ENCODE results near the gene AP3D1.

AP3D1 gene

GRCh38 chr19:2180881-2181632 lies 29.7 kb upstream of the AP3D1 start:
- DNase-seq, result no peak

GRCh38 chr19:2180114-2180513 lies 28.7 kb upstream of the AP3D1 start:
- no peak for DNase-seq

GRCh38 chr19:2179095-2179494 lies 27.7 kb upstream of the AP3D1 start:
- DNase-seq, result no peak

- DNase-seq, result no peak
Measured at GRCh38 chr19:2176337-2176994, 25.1 kb upstream of the AP3D1 start.

GRCh38 chr19:2175742-2176141 lies 24.4 kb upstream of the AP3D1 start:
- no peak for DNase-seq

GRCh38 chr19:2173767-2174577 lies 22.6 kb upstream of the AP3D1 start:
- no peak for DNase-seq

GRCh38 chr19:2173388-2173766 lies 22.0 kb upstream of the AP3D1 start:
- no peak for DNase-seq

GRCh38 chr19:2171349-2172145 lies 20.2 kb upstream of the AP3D1 start:
- DNase-seq, result no peak

GRCh38 chr19:2170987-2171348 lies 19.6 kb upstream of the AP3D1 start:
- DNase-seq, result no peak

- no peak for DNase-seq
Measured at GRCh38 chr19:2170219-2170618, 18.9 kb upstream of the AP3D1 start.

- no peak for DNase-seq
Measured at GRCh38 chr19:2168619-2169424, 17.5 kb upstream of the AP3D1 start.

- DNase-seq, result no peak
Measured at GRCh38 chr19:2167896-2168618, 16.7 kb upstream of the AP3D1 start.

- DNase-seq, result no peak
Measured at GRCh38 chr19:2166741-2167738, 15.7 kb upstream of the AP3D1 start.

- DNase-seq, result no peak
Measured at GRCh38 chr19:2164020-2164998, 12.9 kb upstream of the AP3D1 start.

GRCh38 chr19:2160379-2160778 lies 9.0 kb upstream of the AP3D1 start:
- DNase-seq, result no peak

- DNase-seq, result no peak
Measured at GRCh38 chr19:2157452-2157851, 6.1 kb upstream of the AP3D1 start.

GRCh38 chr19:2154587-2155075 lies 3.3 kb upstream of the AP3D1 start:
- no peak for DNase-seq

GRCh38 chr19:2150794-2151338 lies 500 bp downstream of the AP3D1 start:
- no peak for DNase-seq
